Stimulated activated CD4-positive, alpha-beta T cell treated with anti-CD3 and anti-CD28 coated beads, Interleukin-15, amount 100 ng/mL, for 1 hour (primary cell): Measurements from ENCODE around the gene RXFP1.

ENCODE experiments used
- DNase-seq, 2 donors: peaks; one replicate each; pipeline ENCODE4 v3.0.0-alpha.2; 2020; ENCODE audit warnings: low read depth in 1 of 2, low spot score in 1 of 2

The RXFP1 gene

GRCh38 chr4:158540125-158540907, 18.6 kb downstream of the RXFP1 start:
- DNase-seq, result no peak

GRCh38 chr4:158541506-158541905, 19.8 kb downstream of the RXFP1 start:
- no peak for DNase-seq

- no peak for DNase-seq
Observed at GRCh38 chr4:158543191-158543590, 21.5 kb downstream of the RXFP1 start.

- DNase-seq, result no peak
Observed at GRCh38 chr4:158544141-158544540, 22.5 kb downstream of the RXFP1 start.

GRCh38 chr4:158553364-158553763, 31.7 kb downstream of the RXFP1 start:
- no peak for DNase-seq

GRCh38 chr4:158560284-158560683, 38.6 kb downstream of the RXFP1 start:
- DNase-seq, result no peak

GRCh38 chr4:158566860-158567259, 45.2 kb downstream of the RXFP1 start:
- no peak for DNase-seq

GRCh38 chr4:158571736-158572135, 50.1 kb downstream of the RXFP1 start:
- DNase-seq, result no peak

- DNase-seq, result no peak
Observed at GRCh38 chr4:158572608-158573007, 50.9 kb downstream of the RXFP1 start.

GRCh38 chr4:158578476-158578875, 56.8 kb downstream of the RXFP1 start:
- no peak for DNase-seq

GRCh38 chr4:158580064-158580463, 58.4 kb downstream of the RXFP1 start:
- DNase-seq, result no peak

- DNase-seq, result no peak
Observed at GRCh38 chr4:158581161-158581560, 59.5 kb downstream of the RXFP1 start.

- no peak for DNase-seq
Observed at GRCh38 chr4:158586881-158587280, 65.2 kb downstream of the RXFP1 start.

- DNase-seq, result no peak
Observed at GRCh38 chr4:158588285-158588684, 66.6 kb downstream of the RXFP1 start.

GRCh38 chr4:158588777-158589176, 67.1 kb downstream of the RXFP1 start:
- no peak for DNase-seq

GRCh38 chr4:158590306-158590705, 68.6 kb downstream of the RXFP1 start:
- no peak for DNase-seq

GRCh38 chr4:158590824-158591223, 69.1 kb downstream of the RXFP1 start:
- DNase-seq, result no peak

GRCh38 chr4:158597879-158598596, 76.4 kb downstream of the RXFP1 start:
- no peak for DNase-seq

GRCh38 chr4:158599150-158599549, 77.5 kb downstream of the RXFP1 start:
- DNase-seq, result no peak

- no peak for DNase-seq
Observed at GRCh38 chr4:158599765-158600498, 78.2 kb downstream of the RXFP1 start.

- no peak for DNase-seq
Observed at GRCh38 chr4:158604369-158604768, 82.7 kb downstream of the RXFP1 start.

- no peak for DNase-seq
Observed at GRCh38 chr4:158605393-158605792, 83.7 kb downstream of the RXFP1 start.
